ENCODE results near the gene SPCS1.

Gene SPCS1

DNA sequence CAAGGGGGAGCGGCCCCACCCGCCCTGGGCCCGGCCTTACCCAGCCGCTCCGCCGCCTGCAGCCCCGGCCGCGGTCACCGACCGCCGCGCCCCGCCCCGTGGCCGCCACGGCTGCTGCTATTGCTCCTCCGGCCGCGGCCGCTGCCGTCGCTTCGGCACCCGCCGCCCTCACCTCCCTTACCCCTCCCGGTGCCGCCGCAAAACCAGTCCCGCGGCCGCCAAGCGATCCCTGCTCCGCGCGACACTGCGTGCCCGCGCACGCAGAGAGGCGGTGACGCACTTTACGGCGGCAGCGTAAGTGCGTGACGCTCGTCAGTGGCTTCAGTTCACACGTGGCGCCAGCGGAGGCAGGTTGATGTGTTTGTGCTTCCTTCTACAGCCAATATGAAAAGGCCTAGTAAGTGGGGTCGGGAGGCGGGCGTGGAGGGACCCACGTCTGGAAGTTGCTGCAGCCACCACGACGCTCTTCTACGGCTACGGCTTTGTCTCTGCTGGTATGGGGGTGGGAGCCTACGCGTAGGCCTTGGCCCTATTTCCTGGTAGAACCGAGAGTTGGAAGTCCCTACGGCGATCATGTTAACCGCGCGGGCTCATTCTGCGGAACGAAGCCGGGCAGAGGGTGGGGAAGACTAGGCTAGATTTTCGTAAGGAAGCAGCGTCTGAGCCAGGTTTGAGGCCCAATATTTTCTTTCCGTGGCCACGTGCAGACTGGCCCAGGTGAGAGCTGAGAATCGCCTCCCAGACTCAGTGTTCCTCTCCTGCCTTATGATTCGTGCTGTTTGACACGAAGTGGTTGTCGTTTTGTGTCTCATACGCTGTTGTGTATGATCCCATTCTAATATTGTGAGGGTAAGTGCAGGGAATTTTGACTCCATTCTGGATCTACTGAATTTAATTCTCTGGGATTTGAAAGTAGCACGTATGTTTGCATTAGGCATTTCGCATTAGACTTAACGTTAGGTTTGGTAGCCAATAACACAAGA lies 19.9 kb upstream of the SPCS1 start, which contains the start of the genes GNL3 and PBRM1:
Gene GNL3 (plus strand): TSS at position 324 of the 983 bp plus-strand sequence. CDS start 61 bp downstream, at position 385.
Gene PBRM1 (minus strand): TSS at position 205 of the 983 bp plus-strand sequence.
- peak within 1 kb of the TSS; percentile 96 for H3K4me3 Mint-ChIP-seq
- peaks cover 67% of the 10 kb centered on the region for H3K4me1 Mint-ChIP-seq
- no peaks in the 10 kb centered on the region for H3K9me3 Mint-ChIP-seq
- peaks cover 91% of the 10 kb centered on the region for H3K36me3 Mint-ChIP-seq
- peak within 1 kb of the TSS; percentile 98 for H3K27ac Mint-ChIP-seq
- peak; percentile 87 to 94 for DNase-seq (ENCODE audit: low spot score in 2 of 2)
- ATAC-seq = peak; percentile 86

- no peak for ATAC-seq
- peaks cover 58% of the 10 kb centered on the region for H3K4me1 Mint-ChIP-seq
- peak overlapping the region; percentile 96 for H3K4me3 Mint-ChIP-seq
- peaks cover 98% of the 10 kb centered on the region for H3K36me3 Mint-ChIP-seq
- H3K27ac Mint-ChIP-seq = peak overlapping the region; percentile 76
- no peak for DNase-seq (ENCODE audit: low spot score in 2 of 2)
- no peaks in the 10 kb centered on the region for H3K9me3 Mint-ChIP-seq
These were observed 17.6 kb upstream of the SPCS1 start for GRCh38 chr3:52688266-52688665.

GRCh38 chr3:52689151-52689550 lies 16.8 kb upstream of the SPCS1 start:
- Mint-ChIP-seq H3K36me3 (peaks cover 99% of the 10 kb centered on the region), H3K27ac (peak overlapping the region; percentile 76)

GRCh38 chr3:52690560-52690959 lies 15.3 kb upstream of the SPCS1 start:
- Mint-ChIP-seq H3K9me3 (no peaks in the 10 kb centered on the region), H3K36me3 (peaks cover 100% of the 10 kb centered on the region), H3K4me3 (no peak overlapping the region), H3K27ac (peak overlapping the region; percentile 82), H3K4me1 (peaks cover 57% of the 10 kb centered on the region)
- ATAC-seq (no peak), DNase-seq (ENCODE audit: low spot score in 2 of 2) (no peak)

More at GRCh38 chr3:52689151-52689550, 16.8 kb upstream of the SPCS1 start:
- H3K9me3 Mint-ChIP-seq = no peaks in the 10 kb centered on the region
- H3K4me3 Mint-ChIP-seq = peak overlapping the region; percentile 96
- ATAC-seq = no peak
- peaks cover 60% of the 10 kb centered on the region for H3K4me1 Mint-ChIP-seq
- no peak for DNase-seq (ENCODE audit: low spot score in 2 of 2)

- Mint-ChIP-seq H3K4me1 (peaks cover 59% of the 10 kb centered on the region), H3K4me3 (no peak overlapping the region), H3K9me3 (no peaks in the 10 kb centered on the region), H3K27ac (peak overlapping the region; percentile 11), H3K36me3 (peaks cover 100% of the 10 kb centered on the region)
- DNase-seq (ENCODE audit: low spot score in 2 of 2) (no peak), ATAC-seq (no peak)
These were observed 12.8 kb upstream of the SPCS1 start for GRCh38 chr3:52693071-52693470.

DNA sequence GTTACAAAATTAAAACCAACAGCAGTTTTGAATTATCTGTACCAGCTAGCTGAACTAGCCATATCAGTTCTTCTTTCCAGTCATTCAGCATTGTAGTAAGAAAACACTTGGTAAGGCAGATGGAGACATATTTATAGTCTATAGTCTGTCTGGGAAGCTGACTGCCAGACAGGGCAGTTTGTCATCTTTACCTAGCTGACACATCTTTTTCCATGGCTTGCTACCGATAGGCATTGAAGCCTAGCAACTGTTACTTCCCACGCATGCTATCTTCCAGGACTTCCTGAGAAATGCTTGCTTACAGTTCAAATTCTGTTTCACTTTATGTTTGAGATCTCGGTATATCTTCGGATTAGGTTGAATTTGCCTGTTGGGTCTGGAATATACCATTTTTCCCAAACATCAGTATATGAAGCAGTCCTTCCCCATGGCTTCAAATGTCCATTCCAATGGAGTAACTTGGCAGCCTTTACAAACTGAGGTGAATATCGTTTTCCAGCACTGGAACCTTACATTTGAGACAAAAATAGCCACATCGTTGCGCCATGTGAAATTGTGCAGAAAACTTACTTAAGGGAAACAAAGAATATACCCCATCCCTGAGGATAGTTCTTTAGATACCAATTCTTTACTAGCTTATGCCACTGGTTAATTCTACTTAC lies 11.2 kb upstream of the SPCS1 start:
- no peak for ATAC-seq
- H3K36me3 Mint-ChIP-seq = peaks cover 100% of the 10 kb centered on the region
- H3K4me1 Mint-ChIP-seq = peaks cover 44% of the 10 kb centered on the region

DNA sequence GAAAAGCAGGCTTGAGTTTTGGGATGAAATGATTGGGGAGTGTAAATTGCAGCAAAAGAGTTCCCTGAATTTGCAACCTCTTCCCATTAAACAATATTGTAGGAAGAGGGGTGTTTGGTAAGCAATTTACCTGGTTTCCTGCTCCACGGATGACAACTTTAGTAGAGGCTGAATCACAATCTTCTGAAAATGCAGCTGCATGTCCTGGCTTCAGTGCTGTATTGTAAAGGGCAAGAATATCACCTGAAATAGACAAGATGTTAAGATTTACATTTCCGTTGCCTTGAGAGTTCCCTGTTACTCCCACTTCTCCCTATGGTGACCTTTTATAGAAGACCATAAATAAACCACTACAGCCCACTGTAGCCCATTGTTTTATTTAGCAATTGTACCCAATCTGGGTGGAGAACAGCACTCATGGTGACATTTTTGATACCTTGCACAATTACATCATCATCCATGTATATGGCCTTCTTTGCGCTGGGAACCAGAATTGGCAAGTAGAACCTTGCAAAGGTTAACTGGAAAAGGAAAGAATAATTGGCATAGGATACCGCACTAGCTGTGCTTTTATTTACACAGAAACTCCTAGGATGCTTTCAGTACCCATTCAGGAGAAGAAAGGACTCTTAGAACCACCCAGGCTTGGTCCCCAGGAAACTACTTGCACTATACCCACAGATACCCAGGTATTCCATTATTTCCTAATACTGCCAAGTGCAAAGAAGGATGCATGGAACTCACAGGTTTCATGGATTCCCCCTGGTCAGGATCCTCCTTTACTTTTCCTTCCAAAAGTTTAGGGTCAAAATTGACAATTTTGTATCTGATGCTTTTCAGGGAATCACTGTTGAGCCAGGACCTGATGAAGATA lies 9.9 kb upstream of the SPCS1 start:
- Mint-ChIP-seq H3K27ac (peak overlapping the region; percentile 77), H3K36me3 (peaks cover 90% of the 10 kb centered on the region)

More for the DNA sequence above, 11.2 kb upstream of the SPCS1 start:
- no peaks in the 10 kb centered on the region for H3K9me3 Mint-ChIP-seq
- H3K27ac Mint-ChIP-seq = no peak overlapping the region
- no peak for DNase-seq (ENCODE audit: low spot score in 2 of 2)
- no peak overlapping the region for H3K4me3 Mint-ChIP-seq

DNA sequence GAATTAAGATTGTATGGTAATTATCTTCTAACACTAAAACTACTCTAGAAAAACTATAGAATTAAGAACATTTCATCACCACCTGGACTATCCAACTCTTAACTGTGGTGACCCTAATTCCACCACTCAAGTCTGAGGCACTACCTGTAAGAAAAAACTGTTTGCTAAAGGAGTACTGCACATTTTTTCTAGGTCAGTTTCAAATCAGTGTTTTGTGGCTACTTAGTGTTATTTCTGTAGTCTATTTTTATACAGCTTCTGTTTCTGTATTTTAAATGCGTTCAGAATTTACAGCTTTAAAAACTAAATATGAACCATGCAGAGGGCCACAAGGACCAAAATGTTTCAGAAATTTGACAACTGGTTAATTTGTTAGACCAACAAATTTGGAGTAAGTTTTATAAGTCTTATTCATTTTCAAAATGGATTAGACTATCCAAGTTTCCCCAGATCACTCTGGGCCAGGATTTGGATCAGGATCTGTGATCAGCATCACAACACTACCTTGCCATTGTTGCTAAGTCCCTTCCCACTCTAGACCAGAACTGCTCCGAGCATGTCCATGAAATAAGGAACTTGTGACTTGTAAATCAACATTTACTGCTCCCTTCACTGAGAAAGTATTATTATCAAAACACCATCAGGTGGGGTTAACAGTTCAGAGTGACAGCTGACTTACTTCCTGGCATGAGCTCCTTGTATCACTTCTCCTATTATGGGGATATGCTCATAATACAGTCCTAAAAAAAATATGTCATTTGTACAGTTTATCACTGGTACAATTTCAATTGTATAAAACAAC lies 8.9 kb upstream of the SPCS1 start:
- DNase-seq (ENCODE audit: low spot score in 2 of 2) (no peak), ATAC-seq (no peak)
- Mint-ChIP-seq H3K4me1 (peaks cover 36% of the 10 kb centered on the region), H3K9me3 (no peaks in the 10 kb centered on the region), H3K27ac (peak overlapping the region; percentile 77), H3K4me3 (no peak overlapping the region), H3K36me3 (peaks cover 80% of the 10 kb centered on the region)

More for the DNA sequence above, 9.9 kb upstream of the SPCS1 start:
- no peaks in the 10 kb centered on the region for H3K9me3 Mint-ChIP-seq
- ATAC-seq = no peak
- peaks cover 36% of the 10 kb centered on the region for H3K4me1 Mint-ChIP-seq
- H3K4me3 Mint-ChIP-seq = no peak overlapping the region
- DNase-seq (ENCODE audit: low spot score in 2 of 2) = no peak

DNA sequence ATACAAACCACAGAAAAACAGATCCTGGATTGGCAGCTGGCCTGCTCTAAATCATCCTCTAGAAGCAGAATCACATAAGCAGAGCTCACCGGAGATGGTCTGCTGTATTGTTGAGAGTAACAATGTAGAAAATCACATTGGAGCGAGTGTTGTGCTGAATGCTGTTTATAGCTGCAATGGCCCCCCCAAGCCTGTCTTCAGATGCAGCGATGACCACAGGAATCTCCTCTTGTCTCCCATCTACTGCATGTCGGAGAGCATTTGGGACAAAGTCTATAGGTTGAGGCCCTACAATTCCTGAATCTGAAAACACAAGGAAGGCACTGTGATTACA lies 8.3 kb upstream of the SPCS1 start:
- DNase-seq (ENCODE audit: low spot score in 2 of 2) (no peak), ATAC-seq (no peak)
- peaks cover 35% of the 10 kb centered on the region for H3K4me1 Mint-ChIP-seq
- H3K9me3 Mint-ChIP-seq = no peaks in the 10 kb centered on the region
- peaks cover 75% of the 10 kb centered on the region for H3K36me3 Mint-ChIP-seq
- no peak overlapping the region for H3K4me3 Mint-ChIP-seq
- H3K27ac Mint-ChIP-seq = peak overlapping the region; percentile 77

- peaks cover 23% of the 10 kb centered on the region for H3K4me1 Mint-ChIP-seq
- no peak overlapping the region for H3K27ac Mint-ChIP-seq
These were observed 2.6 kb upstream of the SPCS1 start for GRCh38 chr3:52703341-52703740.

DNA sequence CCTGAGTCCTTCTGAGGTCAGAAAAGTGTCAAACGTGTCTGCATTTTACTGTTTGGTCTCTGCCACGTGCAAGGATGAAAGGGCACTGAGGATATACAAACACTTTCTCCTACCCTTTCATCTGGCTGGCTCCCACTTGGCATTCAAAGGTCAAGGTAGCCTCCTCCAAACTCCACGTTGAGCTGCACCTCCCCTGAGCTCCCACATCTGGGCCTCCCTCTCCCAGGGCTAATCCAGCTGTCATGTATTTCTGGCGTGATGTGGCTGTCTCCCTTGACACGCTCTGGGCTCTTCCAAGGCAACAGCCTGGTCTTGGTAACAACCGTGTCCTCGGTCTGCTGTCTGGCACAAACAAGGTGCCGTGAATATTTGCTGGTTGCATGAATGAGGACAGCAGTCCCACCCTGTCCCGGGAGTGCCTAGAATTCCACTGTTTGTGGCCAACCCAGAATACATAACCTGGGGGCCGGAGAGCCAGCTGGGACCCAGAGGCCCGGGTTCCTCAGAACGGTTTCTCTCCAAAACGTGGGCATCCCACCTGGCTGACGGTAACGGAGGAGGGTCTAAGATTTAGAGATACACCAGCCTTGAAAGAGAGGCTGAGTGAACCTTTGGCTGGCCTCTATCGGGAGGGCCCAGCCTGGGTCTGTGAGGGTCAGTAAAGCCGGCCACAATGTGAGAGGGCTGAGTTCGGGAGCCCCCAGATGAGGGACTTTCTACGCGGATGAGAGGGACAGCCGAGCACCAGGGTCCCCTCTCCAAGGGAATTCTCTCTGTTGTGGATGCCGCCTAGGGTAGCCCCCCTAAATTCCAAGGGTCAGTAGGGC lies 1.1 kb upstream of the SPCS1 start:
- peak; percentile 0 for ATAC-seq
- H3K27ac Mint-ChIP-seq = peak overlapping the region; percentile 96

More at GRCh38 chr3:52703341-52703740, 2.6 kb upstream of the SPCS1 start:
- H3K36me3 Mint-ChIP-seq = peaks cover 36% of the 10 kb centered on the region
- no peaks in the 10 kb centered on the region for H3K9me3 Mint-ChIP-seq
- ATAC-seq = no peak
- no peak for DNase-seq (ENCODE audit: low spot score in 2 of 2)
- no peak overlapping the region for H3K4me3 Mint-ChIP-seq

GRCh38 chr3:52705438-52705687 lies 543 bp upstream of the SPCS1 start:
- DNase-seq (ENCODE audit: low spot score in 2 of 2) (no peak), ATAC-seq (no peak)
- Mint-ChIP-seq H3K36me3 (peaks cover 39% of the 10 kb centered on the region), H3K9me3 (no peaks in the 10 kb centered on the region), H3K4me3 (peak overlapping the region; percentile 97), H3K4me1 (peaks cover 23% of the 10 kb centered on the region), H3K27ac (peak overlapping the region; percentile 96)

More for the DNA sequence above, 1.1 kb upstream of the SPCS1 start:
- Mint-ChIP-seq H3K4me3 (peak overlapping the region; percentile 97), H3K9me3 (no peaks in the 10 kb centered on the region), H3K36me3 (peaks cover 36% of the 10 kb centered on the region), H3K4me1 (peaks cover 23% of the 10 kb centered on the region)
- DNase-seq (ENCODE audit: low spot score in 2 of 2) = no peak

DNA sequence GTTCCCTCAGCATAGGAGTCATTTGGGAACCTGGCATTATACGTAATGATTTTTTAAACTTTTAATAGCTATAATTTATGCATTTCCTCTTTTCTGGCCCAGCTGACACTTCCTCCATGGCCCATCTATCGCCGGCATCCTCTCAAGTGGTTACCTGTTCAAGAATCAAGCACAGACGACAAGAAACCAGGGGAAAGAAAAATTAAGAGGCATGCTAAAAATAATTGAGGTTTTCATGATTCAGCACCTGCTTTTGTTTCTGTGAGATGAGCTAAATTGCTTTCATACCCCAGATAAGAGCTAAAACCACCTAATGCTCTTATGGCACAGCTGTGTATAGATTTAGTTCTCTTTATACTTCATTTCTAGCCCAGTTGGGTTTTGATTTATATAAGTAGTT lies 1.7 kb downstream of the SPCS1 start:
- H3K4me1 Mint-ChIP-seq = peaks cover 23% of the 10 kb centered on the region
- H3K4me3 Mint-ChIP-seq = peak overlapping the region; percentile 97
- DNase-seq (ENCODE audit: low spot score in 2 of 2) (no peak), ATAC-seq (no peak)
- H3K36me3 Mint-ChIP-seq = peaks cover 51% of the 10 kb centered on the region
- H3K27ac Mint-ChIP-seq = peak overlapping the region; percentile 96
- no peaks in the 10 kb centered on the region for H3K9me3 Mint-ChIP-seq

GRCh38 chr3:52710512-52710911 lies 4.6 kb downstream of the SPCS1 start:
- H3K4me3 Mint-ChIP-seq = no peak overlapping the region
- no peak for DNase-seq (ENCODE audit: low spot score in 2 of 2)
- peaks cover 52% of the 10 kb centered on the region for H3K36me3 Mint-ChIP-seq
- no peaks in the 10 kb centered on the region for H3K9me3 Mint-ChIP-seq
- ATAC-seq = no peak
- H3K27ac Mint-ChIP-seq = no peak overlapping the region
- peaks cover 8% of the 10 kb centered on the region for H3K4me1 Mint-ChIP-seq

Measured in stimulated activated effector memory CD8-positive, alpha-beta T cell treated with anti-CD3 and anti-CD28 coated beads, Interleukin-12 subunit alpha, Interleukin-12 subunit beta, amount 100 ng/mL, for 72 hours (primary cell).